ENCODE measurements around the gene SCO1. TPM values are rescaled to one million over a fixed set of nuclear protein-coding genes. Genes with fewer than 3 reads are reported as not detected.

The SCO1 gene
- total RNA-seq, 1 experiment from 2014 or later, result 39.7 TPM

DNA sequence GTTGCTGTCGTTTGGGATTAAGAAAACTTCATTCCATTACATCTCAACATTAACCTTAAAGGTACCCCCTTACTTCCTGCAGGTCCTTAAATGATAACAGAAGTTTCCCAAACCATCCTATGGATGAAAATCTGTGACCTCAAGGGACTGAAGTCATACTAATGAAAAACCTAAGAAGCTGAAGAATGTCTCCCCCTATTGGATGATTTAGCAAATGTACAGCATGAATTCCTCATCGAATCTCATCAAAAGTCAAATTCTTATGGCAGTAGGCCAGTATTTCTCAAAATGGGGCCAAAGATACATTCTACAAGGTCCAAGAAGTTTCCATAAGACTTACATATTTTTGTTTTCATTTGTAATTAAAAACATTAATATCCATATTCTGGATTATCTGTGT, 13.5 kb downstream of the SCO1 start:
- H3K9me2 ChIP-seq (replicated peaks; ENCODE audit: insufficient read depth, low read length), result no peaks in the 10 kb centered on the region
- H2AFZ ChIP-seq (ENCODE audit: low read length), result no peak overlapping the region
- H3K36me3 ChIP-seq (ENCODE audit: insufficient read depth, low read length), result peaks cover 70% of the 10 kb centered on the region
- no peaks in the 10 kb centered on the region for H3K9me3 ChIP-seq (ENCODE audit: low read length)
- H3K4me1 ChIP-seq (ENCODE audit: low read length), result no peaks in the 10 kb centered on the region
- H3K27ac ChIP-seq (ENCODE audit: low read length), result no peak overlapping the region
- peak; percentile 73 for DNase-seq
- H3K27me3 ChIP-seq (ENCODE audit: low read length), result no peaks in the 10 kb centered on the region
- no peak overlapping the region for H3K9ac ChIP-seq (ENCODE audit: low read length)
- peaks cover 58% of the 10 kb centered on the region for H3K79me2 ChIP-seq (ENCODE audit: low read length)
- no peak overlapping the region for H3K4me2 ChIP-seq (ENCODE audit: low read depth, low read length, poor library complexity, severe bottlenecking)
- no peak overlapping the region for H3K4me3 ChIP-seq (ENCODE audit: low read length)
- no peaks in the 10 kb centered on the region for H4K20me1 ChIP-seq (ENCODE audit: insufficient read depth, low read depth, low read length)

- Histone ChIP-seq H3K9me2 (replicated peaks; ENCODE audit: insufficient read depth, low read length) (no peaks in the 10 kb centered on the region), H3K9me3 (ENCODE audit: low read length) (no peaks in the 10 kb centered on the region), H3K27ac (ENCODE audit: low read length) (no peak overlapping the region), H3K36me3 (ENCODE audit: insufficient read depth, low read length) (peaks cover 68% of the 10 kb centered on the region), H4K20me1 (ENCODE audit: insufficient read depth, low read depth, low read length) (no peaks in the 10 kb centered on the region), H3K4me3 (ENCODE audit: low read length) (no peak overlapping the region), H3K9ac (ENCODE audit: low read length) (no peak overlapping the region), H3K27me3 (ENCODE audit: low read length) (no peaks in the 10 kb centered on the region), H2AFZ (ENCODE audit: low read length) (no peak overlapping the region), H3K4me2 (ENCODE audit: low read depth, low read length, poor library complexity, severe bottlenecking) (no peak overlapping the region), H3K79me2 (ENCODE audit: low read length) (peaks cover 44% of the 10 kb centered on the region), H3K4me1 (ENCODE audit: low read length) (no peaks in the 10 kb centered on the region)
- DNase-seq, result no peak
These were observed 15.4 kb downstream of the SCO1 start for GRCh38 chr17:10681866-10682446.

DNA sequence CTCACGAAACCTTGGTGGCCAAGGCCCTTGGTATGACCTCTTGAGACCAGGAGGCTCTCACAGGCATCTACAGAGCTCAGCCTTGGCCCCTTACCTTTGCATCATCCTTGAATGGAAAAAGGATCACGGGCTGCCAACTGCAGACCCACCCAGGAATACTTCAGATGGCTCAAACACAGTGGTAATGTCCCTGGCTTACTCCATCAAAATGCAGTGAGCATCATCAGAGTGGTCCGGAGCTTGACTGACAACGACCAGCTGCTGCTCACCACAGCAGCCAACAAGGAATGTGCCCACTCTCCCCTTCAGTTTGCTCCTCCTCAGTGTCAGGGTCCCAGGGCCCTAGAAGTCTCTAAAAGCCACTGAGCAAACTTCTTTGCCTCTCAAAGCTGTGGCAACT, 22.6 kb downstream of the SCO1 start:
- Histone ChIP-seq H3K4me2 (ENCODE audit: low read depth, low read length, poor library complexity, severe bottlenecking) (no peak overlapping the region), H3K36me3 (ENCODE audit: insufficient read depth, low read length) (peaks cover 29% of the 10 kb centered on the region; the same call in 1 of the 2 replicates), H3K9me3 (ENCODE audit: low read length) (no peaks in the 10 kb centered on the region), H2AFZ (ENCODE audit: low read length) (no peak overlapping the region), H3K27me3 (ENCODE audit: low read length) (no peaks in the 10 kb centered on the region), H3K9me2 (replicated peaks; ENCODE audit: insufficient read depth, low read length) (no peaks in the 10 kb centered on the region), H3K79me2 (ENCODE audit: low read length) (0 out of 2 replicates have a peak, but pooled peaks cover 2% of the 10 kb centered on the region), H3K4me3 (ENCODE audit: low read length) (no peak overlapping the region), H3K27ac (ENCODE audit: low read length) (no peak overlapping the region), H3K4me1 (ENCODE audit: low read length) (no peaks in the 10 kb centered on the region), H4K20me1 (ENCODE audit: insufficient read depth, low read depth, low read length) (0 out of 2 replicates have a peak, but pooled peaks cover 3% of the 10 kb centered on the region), H3K9ac (ENCODE audit: low read length) (no peak overlapping the region)
- DNase-seq, result no peak

- no peaks in the 10 kb centered on the region for H3K9me3 ChIP-seq (ENCODE audit: low read length)
- H3K9me2 ChIP-seq (replicated peaks; ENCODE audit: insufficient read depth, low read length), result no peaks in the 10 kb centered on the region
- H3K9ac ChIP-seq (ENCODE audit: low read length), result no peak overlapping the region
- no peaks in the 10 kb centered on the region for H3K27me3 ChIP-seq (ENCODE audit: low read length)
- H3K79me2 ChIP-seq (ENCODE audit: low read length), result 0 out of 2 replicates have a peak, but pooled peaks cover under 1% of the 10 kb centered on the region
- no peak for DNase-seq
- H2AFZ ChIP-seq (ENCODE audit: low read length), result no peak overlapping the region
- H3K27ac ChIP-seq (ENCODE audit: low read length), result no peak overlapping the region
- no peak overlapping the region for H3K4me3 ChIP-seq (ENCODE audit: low read length)
- 0 out of 2 replicates have a peak, but pooled peaks cover 3% of the 10 kb centered on the region for H4K20me1 ChIP-seq (ENCODE audit: insufficient read depth, low read depth, low read length)
- H3K4me1 ChIP-seq (ENCODE audit: low read length), result no peaks in the 10 kb centered on the region
- H3K4me2 ChIP-seq (ENCODE audit: low read depth, low read length, poor library complexity, severe bottlenecking), result no peak overlapping the region
- peaks cover 23% of the 10 kb centered on the region; the same call in 1 of the 2 replicates for H3K36me3 ChIP-seq (ENCODE audit: insufficient read depth, low read length)
These were observed 24.0 kb downstream of the SCO1 start for GRCh38 chr17:10673312-10673711.

GRCh38 chr17:10668775-10669174, 28.6 kb downstream of the SCO1 start:
- no peaks in the 10 kb centered on the region for H3K27me3 ChIP-seq (ENCODE audit: low read length)
- no peak overlapping the region for H3K27ac ChIP-seq (ENCODE audit: low read length)
- H3K36me3 ChIP-seq (ENCODE audit: insufficient read depth, low read length), result 0 out of 2 replicates have a peak, but pooled peaks cover 4% of the 10 kb centered on the region
- DNase-seq, result no peak
- no peaks in the 10 kb centered on the region for H3K9me2 ChIP-seq (replicated peaks; ENCODE audit: insufficient read depth, low read length)
- no peaks in the 10 kb centered on the region for H4K20me1 ChIP-seq (ENCODE audit: insufficient read depth, low read depth, low read length)
- H3K4me1 ChIP-seq (ENCODE audit: low read length), result no peaks in the 10 kb centered on the region
- no peak overlapping the region for H3K4me3 ChIP-seq (ENCODE audit: low read length)
- H2AFZ ChIP-seq (ENCODE audit: low read length), result no peak overlapping the region
- H3K4me2 ChIP-seq (ENCODE audit: low read depth, low read length, poor library complexity, severe bottlenecking), result no peak overlapping the region
- H3K9ac ChIP-seq (ENCODE audit: low read length), result no peak overlapping the region
- H3K9me3 ChIP-seq (ENCODE audit: low read length), result no peaks in the 10 kb centered on the region
- H3K79me2 ChIP-seq (ENCODE audit: low read length), result no peaks in the 10 kb centered on the region

DNA sequence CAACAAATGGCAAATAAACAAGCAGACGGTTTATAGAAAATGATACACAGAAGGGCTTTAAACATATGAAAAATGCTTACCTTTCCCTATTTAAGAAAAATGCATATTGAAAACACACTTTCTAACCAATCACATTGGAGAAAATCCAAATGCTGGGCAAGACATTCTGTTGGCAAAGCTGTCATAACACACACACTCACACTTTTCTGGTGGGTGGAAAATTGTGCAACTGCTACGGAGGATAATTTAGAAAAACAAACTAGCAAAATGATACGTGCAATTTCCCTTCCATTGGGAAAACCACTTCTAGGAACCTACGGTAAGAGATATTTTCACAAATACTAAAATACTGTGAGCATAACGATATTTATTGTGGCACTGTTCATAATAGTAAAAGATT, 30.4 kb downstream of the SCO1 start:
- Histone ChIP-seq H3K4me1 (ENCODE audit: low read length) (no peaks in the 10 kb centered on the region), H3K27ac (ENCODE audit: low read length) (no peak overlapping the region), H3K4me2 (ENCODE audit: low read depth, low read length, poor library complexity, severe bottlenecking) (no peak overlapping the region), H3K9me3 (ENCODE audit: low read length) (no peaks in the 10 kb centered on the region), H4K20me1 (ENCODE audit: insufficient read depth, low read depth, low read length) (no peaks in the 10 kb centered on the region), H3K4me3 (ENCODE audit: low read length) (no peak overlapping the region), H3K9me2 (replicated peaks; ENCODE audit: insufficient read depth, low read length) (no peaks in the 10 kb centered on the region), H3K36me3 (ENCODE audit: insufficient read depth, low read length) (no peaks in the 10 kb centered on the region), H3K27me3 (ENCODE audit: low read length) (no peaks in the 10 kb centered on the region), H3K79me2 (ENCODE audit: low read length) (no peaks in the 10 kb centered on the region), H2AFZ (ENCODE audit: low read length) (no peak overlapping the region), H3K9ac (ENCODE audit: low read length) (no peak overlapping the region)
- no peak for DNase-seq

DNA sequence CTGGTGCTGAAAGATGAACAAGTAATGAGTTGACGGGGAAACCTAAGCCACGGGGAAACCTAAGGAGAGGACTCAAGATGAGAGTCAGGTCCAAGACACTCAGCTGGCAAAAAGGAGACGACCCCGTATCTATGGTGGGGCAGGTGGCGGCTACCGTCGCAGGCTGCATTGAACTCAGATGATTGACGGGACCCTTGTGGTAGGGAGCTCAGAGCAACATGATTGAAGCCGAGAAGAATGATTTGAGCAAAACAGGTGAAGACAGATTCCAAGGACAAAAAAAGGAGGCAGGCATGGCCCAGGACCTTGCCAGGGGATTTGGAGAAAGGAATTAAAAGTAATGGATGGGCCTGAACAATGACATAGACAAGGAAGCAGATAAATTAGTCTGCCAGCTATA, 32.8 kb downstream of the SCO1 start:
- no peaks in the 10 kb centered on the region for H3K27me3 ChIP-seq (ENCODE audit: low read length)
- H3K4me3 ChIP-seq (ENCODE audit: low read length), result no peak overlapping the region
- no peaks in the 10 kb centered on the region for H3K4me1 ChIP-seq (ENCODE audit: low read length)
- no peak for DNase-seq
- H3K9me2 ChIP-seq (replicated peaks; ENCODE audit: insufficient read depth, low read length), result no peaks in the 10 kb centered on the region
- H4K20me1 ChIP-seq (ENCODE audit: insufficient read depth, low read depth, low read length), result no peaks in the 10 kb centered on the region
- H3K79me2 ChIP-seq (ENCODE audit: low read length), result no peaks in the 10 kb centered on the region
- no peak overlapping the region for H3K4me2 ChIP-seq (ENCODE audit: low read depth, low read length, poor library complexity, severe bottlenecking)
- no peaks in the 10 kb centered on the region for H3K9me3 ChIP-seq (ENCODE audit: low read length)
- H2AFZ ChIP-seq (ENCODE audit: low read length), result no peak overlapping the region
- H3K27ac ChIP-seq (ENCODE audit: low read length), result no peak overlapping the region
- no peak overlapping the region for H3K9ac ChIP-seq (ENCODE audit: low read length)
- H3K36me3 ChIP-seq (ENCODE audit: insufficient read depth, low read length), result no peaks in the 10 kb centered on the region

- Histone ChIP-seq H3K4me1 (ENCODE audit: low read length) (no peaks in the 10 kb centered on the region), H3K27me3 (ENCODE audit: low read length) (no peaks in the 10 kb centered on the region), H3K4me3 (ENCODE audit: low read length) (no peak overlapping the region), H3K9ac (ENCODE audit: low read length) (no peak overlapping the region), H2AFZ (ENCODE audit: low read length) (no peak overlapping the region), H3K36me3 (ENCODE audit: insufficient read depth, low read length) (no peaks in the 10 kb centered on the region), H4K20me1 (ENCODE audit: insufficient read depth, low read depth, low read length) (no peaks in the 10 kb centered on the region), H3K9me3 (ENCODE audit: low read length) (no peaks in the 10 kb centered on the region), H3K4me2 (ENCODE audit: low read depth, low read length, poor library complexity, severe bottlenecking) (no peak overlapping the region), H3K9me2 (replicated peaks; ENCODE audit: insufficient read depth, low read length) (no peaks in the 10 kb centered on the region), H3K79me2 (ENCODE audit: low read length) (no peaks in the 10 kb centered on the region), H3K27ac (ENCODE audit: low read length) (no peak overlapping the region)
- DNase-seq, result no peak
These were observed 34.1 kb downstream of the SCO1 start for GRCh38 chr17:10663231-10663630.

Data from Karpas-422 (cell line).